Karpas-422 (cell line): ENCODE measurements around the gene SIK1. TPM values are rescaled to one million over a fixed set of nuclear protein-coding genes. Genes with fewer than 3 reads are reported as not detected.

Experiments
- total RNA-seq: library from RNA; depleted of rRNA; stranded (reverse); fragments of >200 nt; shearing (Covaris generic); gene quantifications from 2 replicates; pipeline ENCODE4 v1.2.3, GENCODE V29; 2014; ENCODE audit warnings: low replicate concordance; rRNA removed

Gene SIK1
- total RNA-seq, 1 experiment from 2014 or later, result 2.7 TPM

Other genes starting within 250 kb of the SIK1 start
- 0.67 and 0.76 TPM in 2 replicates for gene HSF2BP, start 232.4 kb upstream of the SIK1 start, total RNA-seq
- 30.6 and 34.5 TPM in 2 replicates for gene RRP1B, start 232.4 kb upstream of the SIK1 start, total RNA-seq